HepG2 (cell line): ENCODE data around the gene PARM1.

Experiments
- EHMT2 ChIP-seq: fragments of 200-600 bp; sonication (generic); IDR thresholded peaks from 2 replicates; pipeline ENCODE4 v1.7.0; 2017; ENCODE audit warnings: antibody characterized with exemption, low read depth, low read length, borderline replicate concordance
- EP300 ChIP-seq, 3 experiments: sonication (generic) in 1 of 3; formaldehyde crosslinking in 1 of 3; IDR thresholded peaks; 2 replicates each; pipeline versions ENCODE4 v1.5.1 to v1.6.1; 2011 to 2020; ENCODE audit warnings: low read depth in 2 of 3, low read length in 2 of 3, borderline replicate concordance in 1 of 3, improper control_type of control experiment in 1 of 3, mild to moderate bottlenecking in 1 of 3, missing genetic modification reagents in 1 of 3, moderate library complexity in 1 of 3
- SYNCRIP ChIP-seq: fragments of 200-400 bp; formaldehyde crosslinking; IDR thresholded peaks from 2 replicates; pipeline ENCODE4 v1.6.1; 2018; ENCODE audit warnings: mild to moderate bottlenecking, low read depth, low read length; ENCODE audit not compliant: insufficient read depth
- ZNF20 ChIP-seq: sonication (generic); formaldehyde crosslinking; IDR thresholded peaks from 2 replicates; pipeline ENCODE4 v1.4.0; 2020; ENCODE audit warnings: mild to moderate bottlenecking, moderate library complexity, missing genetic modification reagents
- TF ChIP-seq, protein P1 (sequence below): sonication (generic); formaldehyde crosslinking; conservative IDR thresholded peaks from 2 replicates; pipeline ENCODE4 v1.4.0; 2020; ENCODE audit warnings: missing genetic modification reagents
- TF ChIP-seq, protein P2 (sequence below): IDR thresholded peaks from 2 replicates; pipeline ENCODE4 v1.6.1; 2012; ENCODE audit warnings: inconsistent platforms
- TF ChIP-seq, protein P3 (sequence below): sonication (generic); formaldehyde crosslinking; IDR thresholded peaks from 2 replicates; pipeline ENCODE4 v1.5.0; 2020; ENCODE audit warnings: mild to moderate bottlenecking, missing genetic modification reagents

DNA sequence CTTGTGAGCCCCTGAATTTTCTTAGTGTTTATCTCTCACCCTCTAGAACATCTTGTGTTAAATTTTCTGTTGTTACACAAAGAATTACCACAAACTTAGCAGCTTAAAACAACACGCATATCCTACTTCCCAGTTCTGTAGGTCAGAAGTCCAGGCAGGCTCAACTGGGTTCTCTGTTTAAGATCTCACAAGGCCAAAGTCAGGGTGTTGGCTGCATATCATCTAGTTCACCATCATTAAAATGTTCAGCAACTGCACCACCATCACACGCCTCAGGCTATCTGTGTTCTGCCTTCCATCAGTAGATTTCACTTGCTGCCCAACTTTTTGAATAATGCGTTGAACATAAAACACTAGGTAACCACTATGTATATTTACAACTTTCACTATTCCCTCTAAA, 130.5 kb downstream of the PARM1 start:
- TF ChIP-seq EP300 (IDR thresholded peaks at IDR 0.05; ENCODE audit: low read depth in 2 of 2, low read length in 2 of 2) (no peak), EP300 (CRISPR knock-in tag; IDR thresholded peaks at IDR 0.05; ENCODE audit: borderline replicate concordance) (no peak), EHMT2 (no peak), ZNF20 (CRISPR knock-in tag) (no peak), SYNCRIP (no peak)
- TF ChIP-seq, protein P1, sequence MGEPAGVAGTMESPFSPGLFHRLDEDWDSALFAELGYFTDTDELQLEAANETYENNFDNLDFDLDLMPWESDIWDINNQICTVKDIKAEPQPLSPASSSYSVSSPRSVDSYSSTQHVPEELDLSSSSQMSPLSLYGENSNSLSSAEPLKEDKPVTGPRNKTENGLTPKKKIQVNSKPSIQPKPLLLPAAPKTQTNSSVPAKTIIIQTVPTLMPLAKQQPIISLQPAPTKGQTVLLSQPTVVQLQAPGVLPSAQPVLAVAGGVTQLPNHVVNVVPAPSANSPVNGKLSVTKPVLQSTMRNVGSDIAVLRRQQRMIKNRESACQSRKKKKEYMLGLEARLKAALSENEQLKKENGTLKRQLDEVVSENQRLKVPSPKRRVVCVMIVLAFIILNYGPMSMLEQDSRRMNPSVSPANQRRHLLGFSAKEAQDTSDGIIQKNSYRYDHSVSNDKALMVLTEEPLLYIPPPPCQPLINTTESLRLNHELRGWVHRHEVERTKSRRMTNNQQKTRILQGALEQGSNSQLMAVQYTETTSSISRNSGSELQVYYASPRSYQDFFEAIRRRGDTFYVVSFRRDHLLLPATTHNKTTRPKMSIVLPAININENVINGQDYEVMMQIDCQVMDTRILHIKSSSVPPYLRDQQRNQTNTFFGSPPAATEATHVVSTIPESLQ (CRISPR knock-in tag), result no peak
- TF ChIP-seq, protein P2, sequence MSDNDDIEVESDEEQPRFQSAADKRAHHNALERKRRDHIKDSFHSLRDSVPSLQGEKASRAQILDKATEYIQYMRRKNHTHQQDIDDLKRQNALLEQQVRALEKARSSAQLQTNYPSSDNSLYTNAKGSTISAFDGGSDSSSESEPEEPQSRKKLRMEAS, result no peak
- TF ChIP-seq, protein P3, sequence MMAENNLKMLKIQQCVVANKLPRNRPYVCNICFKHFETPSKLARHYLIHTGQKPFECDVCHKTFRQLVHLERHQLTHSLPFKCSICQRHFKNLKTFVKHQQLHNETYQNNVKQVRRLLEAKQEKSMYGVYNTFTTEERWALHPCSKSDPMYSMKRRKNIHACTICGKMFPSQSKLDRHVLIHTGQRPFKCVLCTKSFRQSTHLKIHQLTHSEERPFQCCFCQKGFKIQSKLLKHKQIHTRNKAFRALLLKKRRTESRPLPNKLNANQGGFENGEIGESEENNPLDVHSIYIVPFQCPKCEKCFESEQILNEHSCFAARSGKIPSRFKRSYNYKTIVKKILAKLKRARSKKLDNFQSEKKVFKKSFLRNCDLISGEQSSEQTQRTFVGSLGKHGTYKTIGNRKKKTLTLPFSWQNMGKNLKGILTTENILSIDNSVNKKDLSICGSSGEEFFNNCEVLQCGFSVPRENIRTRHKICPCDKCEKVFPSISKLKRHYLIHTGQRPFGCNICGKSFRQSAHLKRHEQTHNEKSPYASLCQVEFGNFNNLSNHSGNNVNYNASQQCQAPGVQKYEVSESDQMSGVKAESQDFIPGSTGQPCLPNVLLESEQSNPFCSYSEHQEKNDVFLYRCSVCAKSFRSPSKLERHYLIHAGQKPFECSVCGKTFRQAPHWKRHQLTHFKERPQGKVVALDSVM (CRISPR knock-in tag), result no peak
